ENCODE data around the gene TEX22.

The TEX22 gene

DNA sequence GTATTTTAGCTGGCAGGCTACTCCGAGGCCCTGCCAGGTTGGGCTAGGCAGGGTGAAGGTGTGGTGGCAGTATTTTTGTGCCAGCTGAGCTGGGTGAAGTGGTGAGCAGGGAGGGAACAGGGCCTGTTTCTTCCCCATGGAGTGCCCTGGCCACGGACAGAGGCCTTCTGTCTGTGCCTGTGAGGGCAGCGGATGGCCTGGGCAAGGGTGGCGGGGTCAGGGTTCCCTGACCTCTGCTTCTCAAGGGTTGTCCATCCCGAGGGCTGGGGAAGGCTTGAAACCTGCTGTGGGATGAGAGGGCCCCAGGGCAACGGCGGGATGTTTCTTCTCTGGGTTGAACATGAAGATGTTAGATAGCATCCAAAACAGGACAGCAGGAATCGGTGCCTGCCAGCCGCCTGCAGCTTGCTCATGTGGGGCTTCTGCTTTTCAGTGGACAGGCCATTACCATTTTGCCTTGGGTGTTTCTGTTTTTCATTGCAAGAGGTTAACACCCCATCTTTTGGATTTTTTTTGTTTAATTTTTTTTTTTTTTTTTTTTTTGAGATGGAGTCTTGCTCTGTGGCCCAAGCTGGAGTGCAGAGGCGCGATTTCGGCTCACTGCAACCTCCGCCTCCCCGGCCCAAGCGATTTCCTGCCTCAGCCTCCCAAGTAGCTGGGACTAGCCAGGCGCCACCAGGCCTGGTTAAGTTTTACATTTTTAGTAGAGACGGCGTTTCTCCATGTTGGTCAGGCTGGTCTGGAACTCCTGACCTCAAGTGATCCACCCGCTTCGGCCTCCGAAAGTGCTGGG is 24.6 kb downstream of the TEX22 start:
- DNase-seq = no peak

DNA sequence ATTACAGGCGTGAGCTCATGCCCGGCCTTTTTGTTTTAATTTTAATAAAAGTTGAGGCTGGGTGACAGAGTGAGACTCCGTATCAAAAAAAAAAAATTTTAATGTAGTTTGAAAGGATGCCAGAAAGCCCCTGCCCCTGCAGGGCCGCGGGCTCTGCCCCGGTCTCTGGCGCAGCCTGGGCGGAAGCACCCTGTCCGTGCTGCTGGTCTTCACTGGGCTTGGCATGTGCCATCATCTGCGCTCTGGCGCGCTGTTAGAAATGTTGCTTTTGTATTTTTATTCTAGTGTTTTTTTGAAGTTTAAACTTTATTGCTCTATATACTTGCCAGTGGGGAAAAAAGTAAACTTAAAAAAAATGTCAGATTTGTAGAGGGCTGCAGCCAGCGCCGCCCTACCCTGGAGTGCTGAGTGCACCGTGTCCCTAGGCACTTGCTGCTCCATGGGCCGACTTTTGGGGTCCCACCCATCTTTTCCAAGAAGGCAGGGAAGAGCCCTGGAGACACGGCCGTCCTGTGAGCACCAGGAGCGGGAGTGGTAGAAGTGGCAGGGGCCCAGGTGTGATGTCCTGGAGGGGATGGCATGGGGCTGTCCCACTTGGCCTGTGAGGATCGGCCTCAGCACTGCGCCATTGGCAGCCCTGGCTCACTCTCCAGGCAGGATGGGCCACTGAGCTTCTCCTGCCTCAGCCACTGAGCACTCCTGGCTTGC is 25.3 kb downstream of the TEX22 start:
- no peak for DNase-seq

DNA sequence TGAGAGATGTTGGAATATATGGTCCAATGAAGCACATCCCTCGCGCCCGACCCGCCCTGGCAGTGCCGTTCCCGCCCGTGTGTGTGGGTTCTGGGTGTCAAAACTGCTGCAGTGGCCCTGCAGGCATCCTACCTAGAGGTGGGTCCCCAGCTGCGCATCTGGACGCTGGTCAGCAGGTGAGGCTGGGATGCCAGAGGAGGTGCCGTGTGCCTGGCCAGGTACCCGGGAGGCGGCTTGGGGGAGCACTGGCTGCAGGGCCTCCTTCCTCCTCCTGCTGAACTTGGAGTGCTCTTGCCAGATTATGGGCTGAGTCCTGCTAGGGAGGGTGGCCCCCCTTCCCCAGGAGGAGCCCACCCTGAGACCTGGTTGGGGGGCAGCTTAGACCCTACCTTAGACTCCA is 26.5 kb downstream of the TEX22 start:
- no peak for DNase-seq

DNA sequence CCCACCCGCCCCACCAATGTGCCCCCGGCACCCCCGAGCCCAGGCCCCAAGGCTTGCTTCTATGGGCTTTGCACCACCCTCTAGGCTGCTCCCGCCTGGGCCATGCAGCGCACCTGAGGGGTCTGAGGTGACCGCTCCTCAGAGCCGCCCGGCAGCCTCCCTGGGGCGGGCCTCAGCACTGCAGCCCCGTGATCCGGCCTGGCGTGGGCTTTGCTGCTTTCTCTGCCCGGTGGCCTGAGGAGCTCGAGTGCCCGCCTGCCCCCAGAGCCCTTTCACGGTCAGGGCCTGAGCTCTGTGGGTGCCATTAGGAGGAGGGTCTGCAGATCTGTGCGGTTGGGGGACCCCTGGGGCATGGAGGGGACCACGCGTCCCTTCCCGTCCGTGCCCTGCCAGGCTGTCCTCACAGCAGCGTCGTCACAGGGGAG is 27.5 kb downstream of the TEX22 start:
- DNase-seq = no peak

DNA sequence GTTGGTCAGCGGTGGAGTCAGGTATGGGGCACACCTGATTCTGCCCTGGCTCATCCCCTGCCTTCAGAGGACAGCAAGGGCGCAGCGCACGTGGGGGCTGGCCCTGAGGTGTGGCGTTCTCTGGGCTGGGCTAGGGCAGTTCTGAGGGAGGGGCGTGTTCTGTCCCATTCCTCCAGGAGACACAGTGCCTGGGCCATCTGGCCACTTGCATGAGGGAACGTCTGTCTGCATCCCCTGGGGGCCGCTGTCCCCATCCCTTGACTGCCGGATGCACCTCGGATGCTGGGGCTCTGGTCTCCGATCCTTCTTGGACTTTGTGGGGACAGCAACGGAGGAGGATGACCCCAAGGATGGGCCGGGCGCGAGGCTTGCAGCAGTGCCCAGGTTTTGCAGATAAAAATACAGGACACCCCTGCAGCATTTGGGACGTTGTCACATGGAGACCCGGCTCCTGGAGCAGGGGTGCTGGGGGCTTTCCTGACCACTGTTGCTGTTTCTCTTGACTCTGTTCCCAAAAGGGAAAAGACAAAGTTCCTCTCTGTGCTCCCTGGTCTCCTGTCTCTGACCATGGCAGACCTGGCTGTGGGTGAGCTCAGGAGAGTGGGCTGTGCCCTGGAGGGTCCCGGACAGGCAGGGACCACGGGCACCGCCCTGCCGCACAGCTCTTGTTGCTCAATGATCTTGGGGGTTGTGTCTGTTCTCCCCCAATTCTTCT is 28.2 kb downstream of the TEX22 start:
- DNase-seq = no peak

DNA sequence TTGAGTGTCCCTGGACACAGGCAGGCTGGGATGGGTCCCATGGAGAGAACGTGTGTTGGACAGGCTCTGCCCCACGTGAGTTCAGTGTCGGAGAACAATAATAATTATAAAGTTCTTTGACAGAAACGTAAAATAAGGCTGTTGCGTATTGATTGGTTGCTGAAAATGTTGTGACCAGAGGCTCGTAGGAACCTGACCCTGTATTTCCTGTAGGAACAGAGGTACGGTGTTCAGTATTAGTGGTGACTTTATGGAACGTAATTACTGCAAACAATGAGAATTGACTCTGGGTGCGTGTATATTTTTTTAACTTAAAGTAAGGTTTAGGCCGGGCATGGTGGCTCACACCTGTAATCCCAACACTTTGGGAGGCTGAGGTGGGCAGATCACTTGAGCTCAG is 29.1 kb downstream of the TEX22 start:
- no peak for DNase-seq

DNA sequence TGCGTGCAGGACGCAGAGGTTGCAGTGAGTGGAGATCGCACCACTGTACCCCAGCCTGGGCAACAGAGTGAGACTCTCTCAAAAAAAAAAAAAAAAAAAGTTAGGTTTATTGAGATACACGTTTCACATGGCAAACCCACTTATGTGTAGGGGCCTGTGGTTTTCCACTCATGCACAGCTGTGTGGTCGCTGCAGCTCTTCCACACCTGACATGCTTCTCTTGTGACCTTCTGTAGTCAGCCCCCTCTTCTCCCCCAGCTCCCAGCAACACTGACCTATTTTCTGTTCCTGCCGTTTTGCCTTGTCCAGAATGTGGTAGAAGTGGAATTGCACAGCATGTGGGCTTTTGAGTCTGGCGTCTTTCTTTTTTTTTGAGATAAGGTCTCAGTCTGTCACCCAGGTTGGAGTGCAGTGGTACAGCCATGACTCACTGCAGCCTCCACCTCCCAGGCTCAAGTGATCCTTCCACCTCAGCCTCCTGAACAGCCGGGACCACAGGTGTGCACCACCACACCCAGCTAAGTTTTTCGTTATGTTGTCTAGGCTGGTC is 29.7 kb downstream of the TEX22 start:
- DNase-seq = no peak

DNA sequence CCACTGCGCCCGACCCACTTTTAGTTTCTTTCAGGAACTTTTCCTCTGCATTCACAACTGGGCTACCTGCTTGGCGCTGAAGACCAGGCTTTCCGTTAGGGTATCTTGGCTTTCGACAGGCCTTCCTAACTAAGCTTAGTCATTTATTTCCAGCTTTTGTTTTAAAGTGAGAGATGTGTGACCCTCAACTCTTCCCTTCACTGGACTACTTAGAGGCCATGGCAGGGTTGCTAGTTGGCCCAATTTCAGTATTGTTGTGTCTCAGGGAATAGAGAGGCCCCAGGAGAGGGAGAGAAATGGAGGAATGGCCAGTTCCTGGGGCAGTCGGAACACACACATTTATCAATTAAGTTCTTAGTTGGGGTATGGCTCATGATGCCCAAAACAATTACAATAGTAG is 31.7 kb downstream of the TEX22 start:
- no peak for DNase-seq

DNA sequence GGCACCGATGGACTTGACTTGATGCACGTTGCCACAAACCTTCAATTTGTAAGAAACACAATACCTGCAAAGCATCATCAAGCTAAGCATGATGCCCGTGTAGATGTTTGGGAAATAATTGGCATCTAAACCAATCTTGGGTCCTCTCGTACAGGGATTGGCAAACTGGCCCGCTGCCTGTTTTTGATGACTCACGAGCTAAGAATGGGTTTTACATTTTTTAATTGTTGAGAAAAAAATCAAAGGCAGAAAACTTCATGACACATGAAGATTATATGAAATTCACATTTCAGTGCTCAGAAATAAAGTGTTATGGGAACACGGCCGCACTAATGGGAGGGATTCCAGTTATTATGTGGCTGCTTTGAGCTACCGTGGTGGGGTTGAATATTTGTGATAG is 32.2 kb downstream of the TEX22 start:
- DNase-seq = peak; percentile 38

DNA sequence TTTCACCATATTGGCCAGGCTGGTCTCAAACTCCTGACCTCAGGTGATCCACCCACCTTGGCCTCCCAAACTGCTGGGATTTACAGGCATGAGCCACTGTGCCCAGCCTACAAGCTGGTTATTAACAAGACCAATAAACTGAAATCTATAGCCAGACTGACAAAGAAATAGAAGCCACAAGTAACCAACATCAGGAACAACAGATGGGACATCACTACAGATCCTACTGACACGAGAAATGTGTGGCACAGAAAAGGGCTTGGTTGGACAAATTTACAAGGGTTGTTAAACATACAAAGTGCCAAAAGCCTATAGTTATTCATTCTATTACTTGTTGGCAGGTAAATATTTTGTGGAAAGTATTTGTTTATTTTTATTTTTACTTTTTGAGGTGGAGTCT is 32.9 kb downstream of the TEX22 start:
- DNase-seq = no peak

DNA sequence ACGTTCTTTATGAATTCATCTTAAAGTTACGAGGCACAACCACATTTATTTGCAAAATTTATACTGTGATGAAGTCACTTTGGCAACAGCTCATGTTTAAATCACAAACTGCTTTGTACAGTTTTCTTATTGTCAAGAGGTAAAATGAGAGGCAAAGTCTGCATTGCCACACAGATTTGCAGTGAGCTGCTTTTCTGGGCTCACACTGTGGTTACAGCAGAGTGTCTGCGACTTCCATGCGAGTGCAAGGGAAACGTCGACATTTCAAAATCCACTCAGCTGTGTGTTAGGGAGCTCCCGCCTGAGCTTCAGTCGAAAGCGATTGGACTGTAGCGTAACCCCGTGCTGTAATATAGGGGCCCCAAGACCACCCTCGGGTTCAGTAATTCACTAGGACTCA is 34.3 kb downstream of the TEX22 start:
- no peak for DNase-seq

DNA sequence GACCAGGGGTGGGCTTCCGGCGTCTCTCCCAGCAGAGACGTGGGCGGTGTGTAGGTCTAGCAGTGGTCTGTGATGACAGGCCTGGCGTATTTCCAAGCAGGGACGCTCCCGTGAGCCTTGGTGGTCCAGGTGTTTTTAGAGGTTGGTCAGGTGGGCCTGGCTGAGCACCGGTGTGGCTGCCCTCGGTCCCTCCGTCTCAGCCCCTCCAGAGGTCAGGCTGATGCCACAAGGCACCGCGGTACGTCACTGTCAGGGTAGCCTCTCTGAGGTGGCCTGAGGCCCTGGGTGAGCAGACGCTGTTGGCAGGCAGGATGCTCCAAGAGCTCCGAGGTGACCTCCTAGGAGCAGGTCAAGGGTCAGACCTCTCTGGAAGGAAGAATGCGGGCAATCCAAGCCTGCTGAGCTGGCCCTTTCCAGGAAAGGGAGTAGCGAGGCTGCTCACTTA is 34.8 kb downstream of the TEX22 start:
- no peak for DNase-seq

DNA sequence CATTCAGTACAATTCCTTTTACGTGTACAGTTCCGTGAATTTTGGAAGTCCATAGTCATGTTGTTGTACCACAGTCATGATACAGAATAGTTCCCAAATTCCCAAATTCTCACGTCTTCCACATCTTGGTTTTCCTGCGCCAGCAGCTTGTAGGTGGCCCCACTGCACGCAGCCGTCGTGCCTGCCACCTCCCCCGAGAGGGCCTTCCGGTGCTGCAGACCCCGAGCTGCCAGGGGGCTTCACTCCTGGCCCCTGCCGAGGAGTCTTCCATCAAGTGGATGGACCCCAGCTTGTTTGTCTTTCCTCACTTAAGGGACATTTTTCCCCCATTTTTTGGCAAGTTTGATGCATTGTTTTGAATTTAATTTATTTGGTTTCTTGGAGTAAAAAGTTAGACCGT is 38.1 kb downstream of the TEX22 start:
- no peak for DNase-seq

DNA sequence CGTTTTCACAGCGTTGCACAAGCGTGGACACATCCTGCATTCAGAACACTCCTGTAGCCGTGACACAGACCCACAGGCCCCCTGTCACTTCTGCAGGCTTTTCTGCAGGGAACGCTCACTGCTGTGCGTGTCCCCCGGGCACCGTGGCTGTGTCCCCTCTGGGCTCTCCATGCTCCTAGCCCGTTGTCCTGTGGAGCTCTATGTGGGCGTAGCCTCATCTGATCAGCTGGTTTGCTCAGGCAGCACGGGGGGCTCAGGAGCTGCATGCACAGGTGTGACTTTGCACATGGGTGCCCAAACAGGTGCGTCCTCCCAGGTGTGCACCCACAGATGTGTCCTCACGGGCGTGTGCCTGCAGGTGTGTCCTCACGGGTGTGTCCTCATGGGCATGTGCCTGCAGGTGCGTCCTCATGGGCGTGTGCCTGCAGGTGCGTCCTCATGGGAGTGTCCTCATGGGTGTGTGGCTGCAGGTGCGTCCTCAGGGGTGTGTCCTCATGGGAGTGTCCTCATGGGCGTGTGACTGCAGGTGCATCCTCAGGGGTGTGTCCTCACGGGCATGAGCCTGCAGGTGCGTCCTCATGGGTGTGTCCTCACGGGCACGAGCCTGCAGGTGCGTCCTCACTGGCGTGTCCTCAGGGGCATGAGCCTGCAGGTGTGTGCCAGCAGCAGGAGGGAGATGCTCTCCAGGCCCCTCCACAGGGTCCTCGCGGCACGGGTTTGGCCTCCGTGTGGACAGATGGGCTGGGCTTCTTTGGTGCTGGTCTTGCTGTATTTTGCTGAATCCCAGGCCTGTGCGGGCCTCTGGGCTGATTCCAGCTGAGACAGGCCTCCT is 38.8 kb downstream of the TEX22 start:
- DNase-seq = no peak

DNA sequence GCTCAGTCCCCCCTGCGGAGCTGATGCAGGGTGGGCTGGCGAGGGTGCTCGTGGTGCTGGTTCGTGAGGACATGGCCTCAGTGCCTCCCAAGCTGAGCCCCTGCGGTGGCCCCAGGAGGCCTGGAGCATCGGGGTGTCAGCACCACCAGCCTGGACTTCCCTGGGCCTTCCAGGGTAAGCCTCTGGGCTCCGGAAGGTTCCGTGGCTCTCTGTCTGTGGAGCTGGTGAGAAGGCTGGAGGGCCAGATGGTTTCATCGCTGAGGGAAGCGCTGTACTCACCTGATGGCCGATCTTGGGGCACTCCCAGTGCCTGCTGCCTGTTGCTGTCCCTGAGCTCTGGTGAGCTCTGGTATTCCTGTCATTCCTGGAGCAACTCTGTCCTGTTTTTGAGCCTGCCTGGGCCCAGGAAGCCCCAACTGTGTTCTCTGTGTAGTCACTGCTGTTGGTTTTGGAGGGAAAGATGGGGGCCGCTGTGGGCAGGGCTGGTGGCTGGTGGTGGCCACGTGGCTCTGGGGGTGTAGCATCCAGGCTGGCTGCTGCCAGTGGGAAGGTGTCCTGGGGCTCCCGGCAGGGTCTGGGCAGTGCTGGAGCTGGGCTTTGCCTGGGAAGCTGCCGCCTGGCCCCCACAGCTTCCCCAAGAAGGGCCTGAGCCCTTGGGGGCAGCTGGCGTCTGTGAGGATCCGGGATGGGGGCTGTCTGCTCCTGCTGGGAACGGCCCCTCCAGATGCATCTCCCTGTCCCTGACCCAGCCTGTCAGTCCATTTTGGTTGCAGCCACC is 39.6 kb downstream of the TEX22 start:
- no peak for DNase-seq

DNA sequence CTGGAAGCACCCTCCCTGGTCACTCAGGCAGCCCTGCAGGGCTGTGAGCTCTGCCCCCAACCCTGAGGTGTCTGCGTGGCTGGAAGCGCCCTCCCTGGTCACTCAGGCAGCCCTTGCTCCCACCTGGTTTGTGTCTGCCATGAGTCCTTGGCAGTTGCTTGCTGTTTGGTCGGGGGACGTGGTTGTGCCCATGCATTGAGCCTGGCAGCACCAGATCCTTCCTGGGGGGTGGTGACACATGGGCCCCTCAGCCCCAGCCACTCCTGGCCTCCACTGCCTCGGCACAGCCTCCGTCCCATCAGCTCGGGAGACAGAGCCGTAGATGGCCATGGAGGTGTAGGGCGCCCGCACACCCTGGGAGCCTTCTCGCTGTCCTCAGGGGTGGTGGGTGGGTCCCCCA is 40.8 kb downstream of the TEX22 start:
- no peak for DNase-seq

DNA sequence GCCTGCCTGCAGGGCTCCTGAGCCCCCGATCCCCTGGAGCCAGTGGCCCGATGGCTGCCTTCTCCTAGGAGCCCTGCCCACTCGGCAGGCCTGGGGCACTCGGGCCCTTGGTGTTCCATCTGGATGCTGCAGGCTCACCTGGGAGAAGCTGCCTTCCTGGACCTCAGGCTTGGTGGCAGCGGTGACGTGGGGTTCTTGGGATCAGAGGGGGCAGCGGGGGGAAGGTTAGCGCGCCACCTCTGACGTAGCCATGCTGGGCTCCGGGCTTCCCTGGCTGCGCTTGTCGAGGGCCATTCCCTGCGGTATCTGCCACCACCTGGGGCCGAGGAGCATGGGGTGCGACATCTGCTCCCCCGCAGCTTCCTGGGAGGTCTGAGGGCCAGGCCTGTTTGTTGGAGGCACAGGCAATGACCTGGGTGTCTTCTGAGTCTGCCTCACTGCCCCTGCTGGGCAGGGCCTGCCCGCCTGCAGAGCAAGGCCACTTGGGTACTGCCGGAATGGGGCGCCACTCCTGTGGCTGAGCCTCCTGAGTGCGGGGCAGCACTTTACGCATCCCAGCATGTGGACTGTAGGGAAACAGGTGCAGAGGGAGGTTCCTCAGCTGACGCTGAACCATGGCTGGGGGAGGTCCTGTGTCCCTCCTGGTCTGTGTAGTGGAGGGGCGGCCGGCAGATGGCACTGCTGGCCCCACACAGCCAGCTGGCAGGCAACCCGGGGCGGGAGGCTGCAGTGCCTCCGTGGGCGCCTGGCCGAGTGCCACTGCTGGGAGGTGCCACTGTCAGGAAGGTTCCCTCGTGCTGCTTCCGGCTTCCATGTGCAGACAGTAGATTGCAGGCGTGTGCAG is 41.6 kb downstream of the TEX22 start:
- no peak for DNase-seq

DNA sequence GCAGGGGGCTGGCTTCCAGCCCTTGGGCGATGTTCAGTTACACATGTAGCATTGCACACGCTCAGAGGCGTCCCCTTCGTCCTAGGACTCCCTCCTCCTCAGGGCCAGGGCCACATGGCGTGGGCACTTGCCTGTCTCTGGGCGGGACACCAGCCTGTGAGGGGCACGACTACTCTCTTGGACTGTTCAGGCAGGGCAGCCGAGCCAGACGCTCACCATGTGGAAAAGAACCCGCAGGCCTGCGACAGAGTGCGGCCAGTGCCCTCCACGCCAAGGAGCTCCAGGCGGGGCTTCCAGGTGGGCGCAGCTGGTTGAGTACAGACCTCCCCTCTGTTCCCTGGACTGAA is 42.2 kb downstream of the TEX22 start:
- no peak for DNase-seq

DNA sequence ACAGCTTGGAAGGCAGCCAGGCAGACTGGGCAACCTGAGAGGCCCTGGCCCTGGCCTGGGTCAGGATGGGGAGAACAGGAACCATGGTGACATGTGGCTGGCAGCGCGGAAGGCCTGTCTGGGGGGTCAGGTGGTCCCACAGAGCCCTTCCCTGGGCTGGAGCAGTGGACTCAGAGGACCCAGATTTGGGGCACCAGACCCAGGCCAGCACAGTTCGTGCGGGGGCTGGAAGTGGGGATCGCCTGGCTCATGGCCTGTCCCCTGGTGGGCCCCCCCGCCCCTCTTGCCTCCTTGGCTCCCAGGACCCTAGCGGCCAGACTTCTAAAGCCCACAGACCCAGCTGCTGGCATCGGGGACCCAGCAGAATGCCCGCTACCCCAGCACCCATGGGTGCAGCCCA is 42.7 kb downstream of the TEX22 start:
- no peak for DNase-seq

DNA sequence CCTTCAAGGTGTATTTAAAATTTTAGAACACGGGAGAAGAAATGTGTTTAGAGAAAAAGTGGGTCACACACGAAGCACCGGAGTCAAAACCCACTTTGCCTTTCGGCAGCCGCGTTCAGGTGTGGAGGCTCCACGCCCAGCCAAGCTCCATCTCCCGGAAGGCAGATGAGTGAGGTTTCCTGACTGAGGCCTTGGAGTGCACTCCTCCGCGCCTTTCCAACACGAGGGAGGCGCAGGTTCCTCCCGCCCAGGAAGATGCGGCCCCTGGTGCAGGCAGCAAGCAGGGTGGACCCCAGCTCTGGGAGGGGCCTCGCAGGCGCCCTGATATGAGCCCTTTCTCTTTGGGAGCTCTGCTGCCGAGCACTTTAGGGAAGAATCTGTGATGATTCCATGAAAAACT is 43.8 kb downstream of the TEX22 start:
- no peak for DNase-seq

DNA sequence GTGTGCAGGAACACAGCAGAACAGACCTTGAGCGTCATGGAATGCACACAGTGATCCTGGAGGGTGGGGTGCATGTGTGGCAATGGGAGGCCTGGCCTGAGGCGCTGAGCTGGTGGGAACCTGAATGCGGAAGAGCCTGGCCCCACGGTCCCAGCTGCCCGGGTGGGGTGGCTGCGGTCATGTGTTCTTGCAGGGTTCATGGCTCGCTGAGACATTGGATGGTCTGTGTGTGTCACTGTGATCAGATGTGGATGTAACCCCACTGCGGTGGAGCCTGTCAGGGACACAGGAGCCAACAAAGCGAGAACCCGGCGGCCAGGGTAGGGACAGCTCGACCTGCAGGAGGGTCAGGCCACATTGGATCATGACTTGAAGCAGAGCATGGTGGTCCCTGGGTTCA is 44.5 kb downstream of the TEX22 start:
- DNase-seq = no peak

All from T1000 (cell line).